Suprapubic skin (tissue), 4 donors: ENCODE data around the gene DIAPH1. TPM values are rescaled to one million over a fixed set of nuclear protein-coding genes. Genes with fewer than 3 reads are reported as not detected.

Experiments
- DNase-seq, 2 donors: peaks; one replicate each; pipeline ENCODE4 v3.0.0-alpha.2; 2019; ENCODE audit warnings: low spot score in 2 of 2
- H3K27ac ChIP-seq: fragments of 200-600 bp; sonication (generic); one replicate; pipeline ENCODE4 v1.5.1; 2019
- H3K27me3 ChIP-seq: fragments of 200-600 bp; sonication (generic); one replicate; pipeline ENCODE4 v1.5.1; 2019
- H3K36me3 ChIP-seq: fragments of 200-600 bp; sonication (generic); one replicate; pipeline ENCODE4 v1.5.1; 2019
- H3K4me1 ChIP-seq: fragments of 200-600 bp; sonication (generic); one replicate; pipeline ENCODE4 v1.5.1; 2019
- H3K4me3 ChIP-seq: fragments of 200-600 bp; sonication (generic); one replicate; pipeline ENCODE4 v1.5.1; 2019; ENCODE audit warnings: mild to moderate bottlenecking
- H3K9me3 ChIP-seq: fragments of 200-600 bp; sonication (generic); one replicate; pipeline ENCODE4 v1.5.1; 2019
- EP300 ChIP-seq: sonication (generic); formaldehyde crosslinking; IDR thresholded peaks from one replicate; pipeline ENCODE4 v1.6.1; 2017; ENCODE audit warnings: antibody characterized with exemption
- POLR2A ChIP-seq, 2 donors: fragments of 450-650 bp; IDR thresholded peaks; one replicate each; pipeline ENCODE4 v1.6.1; 2017; ENCODE audit warnings: antibody characterized with exemption in 2 of 2, mild to moderate bottlenecking in 2 of 2, moderate library complexity in 2 of 2
- POLR2AphosphoS5 ChIP-seq, 3 donors: sonication (generic); formaldehyde crosslinking; IDR thresholded peaks; one replicate each; pipeline ENCODE4 v1.6.1; 2017; ENCODE audit warnings: antibody characterized with exemption in 3 of 3
- WGBS: methylation state at CpG from one replicate; pipeline ENCODE4 v1.1.5; 2018; 5-methylcytosine and 5-hydroxymethylcytosine counted together
- total RNA-seq, 4 donors: library from RNA; depleted of rRNA; stranded (reverse); fragments of >200 nt; gene quantifications; one replicate each; pipeline ENCODE4 v1.1.0, GENCODE V29; 2016
- TF ChIP-seq, protein P1 (sequence below), 2 donors: fragments of 200-600 bp in 1 of 2; fragments of 450-650 bp in 1 of 2; sonication (generic) in 1 of 2; IDR thresholded peaks; one replicate each; pipeline ENCODE4 v1.5.1; 2016 to 2019; ENCODE audit warnings: antibody characterized with exemption in 2 of 2, mild to moderate bottlenecking in 1 of 2, moderate library complexity in 1 of 2

The DIAPH1 gene
- total RNA-seq, 4 donors from 2014 or later: 83.0 to 115 (median 95.1) TPM

DNA sequence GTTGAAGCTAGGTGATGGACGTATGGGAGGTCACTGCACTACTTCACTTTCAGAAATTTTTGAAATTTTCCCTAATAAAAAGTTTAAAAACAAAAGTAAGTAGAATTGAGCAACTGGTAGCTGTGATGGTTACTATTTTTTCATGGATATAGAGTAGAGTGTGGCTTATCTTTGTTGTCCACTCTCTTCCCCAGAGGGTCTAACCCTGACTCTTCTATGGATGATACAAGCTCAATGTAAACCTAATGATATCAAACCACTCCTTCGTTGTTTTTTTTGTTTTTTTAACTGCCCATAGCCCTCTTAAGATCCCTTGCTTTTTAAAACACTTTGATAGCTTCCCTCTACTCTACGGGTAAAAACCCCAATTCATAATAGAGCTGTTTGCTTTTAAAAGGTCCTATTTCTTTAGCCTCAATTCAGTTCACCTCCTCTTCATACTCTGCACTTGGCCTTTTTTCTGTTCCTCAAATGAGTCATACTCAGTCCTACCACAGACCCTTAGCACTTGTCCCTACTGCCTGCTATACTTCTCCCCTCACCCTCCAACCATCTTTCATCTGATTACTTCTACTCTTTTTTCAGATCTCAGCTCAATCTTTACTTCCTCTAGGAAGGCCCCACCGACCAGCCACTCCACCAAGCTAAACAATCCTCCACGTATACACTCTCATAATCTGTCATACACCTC, 15.2 kb upstream of the DIAPH1 start:
- 80% methylated on average over 5 of the region's 5 CpGs for WGBS
- peaks cover 45% of the 10 kb centered on the region for H3K4me1 ChIP-seq
- no peak for DNase-seq
- no peak overlapping the region for H3K4me3 ChIP-seq
- TF ChIP-seq POLR2AphosphoS5 (IDR thresholded peaks at IDR 0.05) (no peak), POLR2A (IDR thresholded peaks at IDR 0.05) (no peak), EP300 (no peak)
- TF ChIP-seq, protein P1, sequence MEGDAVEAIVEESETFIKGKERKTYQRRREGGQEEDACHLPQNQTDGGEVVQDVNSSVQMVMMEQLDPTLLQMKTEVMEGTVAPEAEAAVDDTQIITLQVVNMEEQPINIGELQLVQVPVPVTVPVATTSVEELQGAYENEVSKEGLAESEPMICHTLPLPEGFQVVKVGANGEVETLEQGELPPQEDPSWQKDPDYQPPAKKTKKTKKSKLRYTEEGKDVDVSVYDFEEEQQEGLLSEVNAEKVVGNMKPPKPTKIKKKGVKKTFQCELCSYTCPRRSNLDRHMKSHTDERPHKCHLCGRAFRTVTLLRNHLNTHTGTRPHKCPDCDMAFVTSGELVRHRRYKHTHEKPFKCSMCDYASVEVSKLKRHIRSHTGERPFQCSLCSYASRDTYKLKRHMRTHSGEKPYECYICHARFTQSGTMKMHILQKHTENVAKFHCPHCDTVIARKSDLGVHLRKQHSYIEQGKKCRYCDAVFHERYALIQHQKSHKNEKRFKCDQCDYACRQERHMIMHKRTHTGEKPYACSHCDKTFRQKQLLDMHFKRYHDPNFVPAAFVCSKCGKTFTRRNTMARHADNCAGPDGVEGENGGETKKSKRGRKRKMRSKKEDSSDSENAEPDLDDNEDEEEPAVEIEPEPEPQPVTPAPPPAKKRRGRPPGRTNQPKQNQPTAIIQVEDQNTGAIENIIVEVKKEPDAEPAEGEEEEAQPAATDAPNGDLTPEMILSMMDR (IDR thresholded peaks at IDR 0.05): no peak
- H3K36me3 ChIP-seq: peaks cover 23% of the 10 kb centered on the region
- H3K27ac ChIP-seq: no peak overlapping the region
- H3K27me3 ChIP-seq: no peaks in the 10 kb centered on the region
- no peaks in the 10 kb centered on the region for H3K9me3 ChIP-seq

DNA sequence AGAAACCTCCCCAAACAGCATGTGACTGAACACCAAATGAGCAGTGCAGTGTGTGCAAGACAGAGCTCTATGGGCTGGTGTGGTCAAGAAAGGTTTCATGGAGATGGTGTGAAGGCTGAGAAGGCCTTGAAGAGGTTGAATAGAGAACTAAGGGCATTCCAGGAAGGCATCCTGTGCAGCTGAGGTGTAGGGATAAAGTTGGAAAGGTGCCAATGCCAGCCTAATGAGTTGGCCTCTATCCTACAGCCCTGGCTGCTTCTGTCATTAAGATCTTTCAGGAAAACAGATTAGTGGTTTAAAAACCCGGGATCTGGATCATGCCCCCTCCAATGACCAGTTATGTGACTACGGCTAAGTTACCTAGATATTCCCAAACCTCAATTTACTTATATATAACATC, 13.8 kb upstream of the DIAPH1 start:
- no peaks in the 10 kb centered on the region for H3K9me3 ChIP-seq
- peaks cover 37% of the 10 kb centered on the region for H3K4me1 ChIP-seq
- H3K36me3 ChIP-seq: peaks cover 37% of the 10 kb centered on the region
- H3K4me3 ChIP-seq: no peak overlapping the region
- TF ChIP-seq, protein P1 (IDR thresholded peaks at IDR 0.05): no peak
- TF ChIP-seq EP300 (no peak), POLR2A (IDR thresholded peaks at IDR 0.05) (no peak), POLR2AphosphoS5 (IDR thresholded peaks at IDR 0.05) (no peak)
- H3K27me3 ChIP-seq: no peaks in the 10 kb centered on the region
- H3K27ac ChIP-seq: no peak overlapping the region
- 96% methylated on average over 2 of the region's 2 CpGs for whole genome bisulfite sequencing
- DNase-seq: no peak

DNA sequence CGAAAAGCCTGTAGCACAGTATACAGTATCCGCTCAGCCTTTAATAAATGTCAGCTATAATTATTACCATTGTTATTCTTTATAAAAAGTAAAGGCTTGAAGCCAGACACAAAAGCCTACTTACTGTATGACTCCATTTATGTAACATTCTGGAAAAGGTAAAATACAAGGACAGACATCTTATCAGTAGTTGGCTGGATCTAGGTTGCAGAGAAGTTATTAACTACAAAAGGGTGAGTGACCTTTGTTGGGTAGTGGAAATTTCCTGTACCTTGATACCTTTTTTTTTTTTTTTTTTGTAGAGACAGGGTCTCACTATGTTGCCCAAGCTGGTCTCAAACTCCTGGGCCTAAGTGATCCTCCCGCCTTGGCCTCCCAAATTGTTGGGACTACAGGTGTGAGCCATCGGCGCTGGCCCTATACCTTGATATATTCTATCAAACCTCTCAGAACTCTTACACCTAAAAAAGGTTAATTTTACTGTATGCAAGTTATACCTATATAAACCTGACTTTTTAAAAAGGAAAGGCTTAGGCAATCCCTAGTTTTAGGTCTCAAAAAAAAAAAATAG, 11.9 kb upstream of the DIAPH1 start:
- no peaks in the 10 kb centered on the region for H3K9me3 ChIP-seq
- no peaks in the 10 kb centered on the region for H3K27me3 ChIP-seq
- H3K36me3 ChIP-seq: peaks cover 52% of the 10 kb centered on the region
- WGBS: 94% methylated on average over 5 of the region's 5 CpGs
- TF ChIP-seq, protein P1 (IDR thresholded peaks at IDR 0.05): no peak
- TF ChIP-seq POLR2A (IDR thresholded peaks at IDR 0.05) (no peak), EP300 (no peak), POLR2AphosphoS5 (IDR thresholded peaks at IDR 0.05) (no peak)
- no peak overlapping the region for H3K27ac ChIP-seq
- H3K4me3 ChIP-seq: no peak overlapping the region
- DNase-seq: no peak
- H3K4me1 ChIP-seq: peaks cover 24% of the 10 kb centered on the region

DNA sequence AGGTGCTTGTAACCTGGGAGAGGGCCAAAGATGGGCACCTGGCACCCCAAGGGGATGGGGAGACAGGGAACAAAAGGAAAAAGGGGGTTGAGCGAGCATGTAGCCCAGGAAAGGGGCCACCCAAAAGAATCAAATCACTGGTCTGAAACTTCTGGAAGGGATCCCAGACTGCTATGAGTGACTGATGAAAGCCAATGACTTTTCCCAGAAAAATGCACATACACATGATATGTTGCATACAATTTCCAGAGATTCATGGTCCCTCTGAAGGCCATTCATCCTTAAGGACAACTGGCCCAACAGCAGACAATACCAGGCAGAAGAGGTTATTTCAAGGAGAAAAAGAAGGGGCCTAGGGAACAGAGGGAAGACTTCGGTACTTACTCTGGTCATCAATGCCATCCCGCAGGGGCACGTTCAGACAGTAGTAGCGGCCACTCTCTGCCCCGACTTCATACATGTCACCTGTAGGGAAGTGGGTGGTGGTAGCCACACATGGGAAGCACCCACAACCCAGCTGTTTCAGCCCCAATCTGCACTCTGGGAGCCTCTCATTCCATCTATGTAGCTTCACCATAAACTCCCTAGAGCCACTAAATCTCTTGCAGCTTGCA, 9.5 kb upstream of the DIAPH1 start:
- WGBS: 95% methylated on average over 6 of the region's 6 CpGs

More for the DNA sequence above, 9.5 kb upstream of the DIAPH1 start:
- DNase-seq: peak in 1 of 2 donors; percentile 31
- TF ChIP-seq EP300 (no peak), POLR2AphosphoS5 (IDR thresholded peaks at IDR 0.05) (no peak), POLR2A (IDR thresholded peaks at IDR 0.05) (no peak)
- TF ChIP-seq, protein P1 (IDR thresholded peaks at IDR 0.05): no peak
- no peak overlapping the region for H3K27ac ChIP-seq
- H3K9me3 ChIP-seq: no peaks in the 10 kb centered on the region
- no peaks in the 10 kb centered on the region for H3K27me3 ChIP-seq
- H3K4me1 ChIP-seq: peaks cover 7% of the 10 kb centered on the region
- peaks cover 67% of the 10 kb centered on the region for H3K36me3 ChIP-seq
- H3K4me3 ChIP-seq: no peak overlapping the region
